ENCODE results near the gene GALNT17.

DNA sequence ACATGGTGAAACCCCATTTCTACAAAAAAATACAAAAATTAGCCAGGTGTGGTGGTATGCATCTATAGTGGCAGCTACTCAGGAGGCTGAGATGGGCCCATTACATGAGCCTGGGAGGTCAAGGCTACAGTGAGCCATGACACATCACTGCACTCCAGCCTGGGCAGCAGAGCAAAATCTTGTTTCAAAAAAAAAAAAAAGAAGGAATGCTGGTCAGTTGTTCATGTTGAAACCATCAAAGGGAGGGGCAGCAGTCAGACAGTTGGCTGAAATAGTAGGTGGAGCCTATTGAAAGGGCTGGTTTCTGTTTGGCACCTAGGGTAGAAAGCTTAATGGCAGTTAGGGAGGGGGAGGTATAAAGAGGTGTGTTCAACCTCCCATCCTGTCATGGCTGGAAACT is 323.0 kb downstream of the GALNT17 start:
- no peak for TF ChIP-seq EZH2 (IDR thresholded peaks at IDR 0.05; ENCODE audit: low read length)
- TF ChIP-seq, protein P1, sequence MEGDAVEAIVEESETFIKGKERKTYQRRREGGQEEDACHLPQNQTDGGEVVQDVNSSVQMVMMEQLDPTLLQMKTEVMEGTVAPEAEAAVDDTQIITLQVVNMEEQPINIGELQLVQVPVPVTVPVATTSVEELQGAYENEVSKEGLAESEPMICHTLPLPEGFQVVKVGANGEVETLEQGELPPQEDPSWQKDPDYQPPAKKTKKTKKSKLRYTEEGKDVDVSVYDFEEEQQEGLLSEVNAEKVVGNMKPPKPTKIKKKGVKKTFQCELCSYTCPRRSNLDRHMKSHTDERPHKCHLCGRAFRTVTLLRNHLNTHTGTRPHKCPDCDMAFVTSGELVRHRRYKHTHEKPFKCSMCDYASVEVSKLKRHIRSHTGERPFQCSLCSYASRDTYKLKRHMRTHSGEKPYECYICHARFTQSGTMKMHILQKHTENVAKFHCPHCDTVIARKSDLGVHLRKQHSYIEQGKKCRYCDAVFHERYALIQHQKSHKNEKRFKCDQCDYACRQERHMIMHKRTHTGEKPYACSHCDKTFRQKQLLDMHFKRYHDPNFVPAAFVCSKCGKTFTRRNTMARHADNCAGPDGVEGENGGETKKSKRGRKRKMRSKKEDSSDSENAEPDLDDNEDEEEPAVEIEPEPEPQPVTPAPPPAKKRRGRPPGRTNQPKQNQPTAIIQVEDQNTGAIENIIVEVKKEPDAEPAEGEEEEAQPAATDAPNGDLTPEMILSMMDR (optimal IDR thresholded peaks at IDR 0.05 in 1 of 3, IDR thresholded peaks at IDR 0.05 in 1 of 3, conservative IDR thresholded peaks at IDR 0.05 in 1 of 3; ENCODE audit: extremely low read depth in 1 of 3, insufficient read depth in 2 of 3, low read length in 3 of 3): no peak
